Naive thymus-derived CD4-positive, alpha-beta T cell (primary cell): ENCODE results near the gene RAB26. TPM values are rescaled to one million over a fixed set of nuclear protein-coding genes. Genes with fewer than 3 reads are reported as not detected.
"Not testable (repeated sequence)": the region's sequence is repeated elsewhere in the genome, so short reads cannot be mapped to it uniquely, and the experiment has no call there.

Experiments
- ATAC-seq: fragments of 150-1000 bp; cut with Tn5 transposase; 2 replicates; pipeline ENCODE4 v1.10.0; 2021; ENCODE audit warnings: mild to moderate bottlenecking, moderate library complexity
- CTCF ChIA-PET: fragments of 350-600 bp; sonication (Branson Sonifier 250); formaldehyde crosslinking; loops from one replicate; lab custom pipeline; 2021; ENCODE audit warnings: antibody characterized with exemption; lab: Charles Lee
- POLR2A ChIA-PET: fragments of 350-600 bp; sonication (Branson Sonifier 250); formaldehyde crosslinking; loops from one replicate; lab custom pipeline; 2021; ENCODE audit warnings: antibody characterized with exemption, inconsistent platforms; lab: Charles Lee
- DNase-seq, 9 donors: peaks; one replicate each; pipeline versions ENCODE4 v3.0.0 to v3.0.0-alpha.2; 2020 to 2022; ENCODE audit warnings: mixed read lengths in 1 of 9
- H3K27ac ChIP-seq: one replicate; pipeline ENCODE4 v1.7.0; 2013; ENCODE audit warnings: mild to moderate bottlenecking, low read depth, low read length, moderate library complexity
- H3K27me3 ChIP-seq, 2 donors: one replicate each; pipeline ENCODE4 v1.7.0; 2013; ENCODE audit warnings: low read length in 2 of 2, mild to moderate bottlenecking in 2 of 2, moderate library complexity in 2 of 2; ENCODE audit not compliant: control insufficient read depth in 2 of 2, insufficient read depth in 2 of 2
- H3K36me3 ChIP-seq, 3 experiments: 1 replicate in 2 of 3; 2 replicates in 1 of 3; pipeline ENCODE4 v1.7.0; 2013; ENCODE audit warnings: low read length in 3 of 3, mild to moderate bottlenecking in 3 of 3, moderate library complexity in 1 of 3; ENCODE audit not compliant: insufficient read depth in 3 of 3, control insufficient read depth in 2 of 3
- H3K4me1 ChIP-seq, 2 donors: one replicate each; pipeline ENCODE4 v1.7.0; 2013; ENCODE audit warnings: low read length in 2 of 2, mild to moderate bottlenecking in 2 of 2, moderate library complexity in 1 of 2; ENCODE audit not compliant: control insufficient read depth in 2 of 2, insufficient read depth in 2 of 2
- H3K4me3 ChIP-seq: 2 replicates; pipeline ENCODE4 v1.7.0; 2013; ENCODE audit warnings: mild to moderate bottlenecking, low read length
- H3K9me3 ChIP-seq, 3 experiments: 1 replicate in 2 of 3; 2 replicates in 1 of 3; pipeline ENCODE4 v1.7.0; 2013; ENCODE audit warnings: low read length in 3 of 3; ENCODE audit not compliant: control insufficient read depth in 2 of 3
- H3K27ac Mint-ChIP-seq, 9 donors: one replicate each; pipeline ENCODE4 v1.8.0; 2020 to 2022; ENCODE audit warnings: mixed read lengths in 9 of 9, mild to moderate bottlenecking in 8 of 9, moderate library complexity in 5 of 9, inconsistent platforms in 2 of 9
- H3K27me3 Mint-ChIP-seq, 5 donors: one replicate each; pipeline ENCODE4 v1.8.0; 2021 to 2022; ENCODE audit warnings: mixed read lengths in 5 of 5, mild to moderate bottlenecking in 1 of 5
- H3K36me3 Mint-ChIP-seq, 5 donors: one replicate each; pipeline ENCODE4 v1.8.0; 2020 to 2022; ENCODE audit warnings: mixed read lengths in 5 of 5, mild to moderate bottlenecking in 3 of 5, inconsistent platforms in 1 of 5
- H3K4me1 Mint-ChIP-seq, 7 donors: one replicate each; pipeline ENCODE4 v1.8.0; 2020 to 2022; ENCODE audit warnings: mixed read lengths in 7 of 7, mild to moderate bottlenecking in 3 of 7, inconsistent platforms in 1 of 7
- H3K4me3 Mint-ChIP-seq, 10 donors: one replicate each; pipeline ENCODE4 v1.8.0; 2020 to 2022; ENCODE audit warnings: mild to moderate bottlenecking in 10 of 10, mixed read lengths in 10 of 10, moderate library complexity in 6 of 10, inconsistent platforms in 2 of 10
- H3K9me3 Mint-ChIP-seq, 11 donors: one replicate each; pipeline ENCODE4 v1.8.0; 2020 to 2022; ENCODE audit warnings: mixed read lengths in 11 of 11, mild to moderate bottlenecking in 4 of 11, inconsistent platforms in 1 of 11, moderate library complexity in 1 of 11
- intact Hi-C, 2 donors: fragments of 100-400 bp; cut with micrococcal nuclease; formaldehyde crosslinking; loops; one replicate each; pipeline ENCODE4 v1.15.1; 2023
- polyA plus RNA-seq, 2 donors: library from polyadenylated mRNA; unstranded; fragments of 300-500 nt; fragmentation: Illumina TruSeq; gene quantifications; one replicate each; pipeline ENCODE4 v1.2.3, GENCODE V29; 2021
- total RNA-seq, 6 experiments: library from RNA in 5 of 6; stranded (reverse) in 5 of 6; gene quantifications; 1 replicate in 5 of 6; 2 replicates in 1 of 6; pipeline ENCODE4 v1.2.3 and lab custom pipeline; 2021 to 2026

RAB26 gene, protein sequence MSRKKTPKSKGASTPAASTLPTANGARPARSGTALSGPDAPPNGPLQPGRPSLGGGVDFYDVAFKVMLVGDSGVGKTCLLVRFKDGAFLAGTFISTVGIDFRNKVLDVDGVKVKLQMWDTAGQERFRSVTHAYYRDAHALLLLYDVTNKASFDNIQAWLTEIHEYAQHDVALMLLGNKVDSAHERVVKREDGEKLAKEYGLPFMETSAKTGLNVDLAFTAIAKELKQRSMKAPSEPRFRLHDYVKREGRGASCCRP
- total RNA-seq (under 1 TPM in 1 of 5 experiments, not detected in 4; 0.86 TPM), polyA plus RNA-seq (under 1 TPM; 0.29 to 0.66 TPM), total RNA-seq (lab: John Stamatoyannopoulos, UW) (not detected)

DNA sequence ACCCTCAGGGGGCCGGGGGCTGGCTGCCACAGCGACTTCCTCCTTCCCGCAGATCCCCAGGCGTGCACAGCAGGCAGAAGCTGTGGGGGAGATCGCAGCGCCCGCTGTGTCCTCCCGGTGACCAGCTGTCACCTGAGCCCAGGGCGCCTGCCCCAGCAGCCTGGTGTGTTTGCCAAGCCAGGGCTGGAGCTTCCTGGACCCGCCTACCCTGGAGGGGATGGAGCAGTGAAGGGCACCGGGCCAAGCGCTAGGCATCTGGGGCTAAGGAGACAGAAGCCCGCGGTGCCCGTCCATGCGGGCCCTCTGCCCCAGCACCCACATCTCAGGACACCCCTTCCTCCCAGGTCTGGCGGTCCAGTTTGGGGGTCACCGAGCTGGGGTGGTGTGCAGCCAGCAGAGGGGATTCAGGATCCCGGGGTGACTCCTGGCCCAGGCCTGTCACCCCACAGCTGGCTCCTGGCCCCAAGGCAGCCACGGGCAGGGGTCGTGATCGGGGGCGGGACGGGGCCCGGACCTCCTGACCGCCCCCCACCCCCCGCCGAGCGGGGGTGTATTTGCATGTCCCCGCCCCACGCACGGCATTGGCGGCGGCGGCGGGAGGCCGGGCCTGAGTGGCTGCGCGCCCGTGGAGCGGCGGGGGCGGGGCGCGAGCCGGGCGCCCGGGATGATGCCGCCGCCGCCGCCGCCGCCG lies at the start of gene RAB26:
Gene RAB26 (plus strand): TSS at position 645 of the 691 bp plus-strand sequence. CDS start 159 bp downstream, outside the sequence.
- Histone ChIP-seq H3K4me1 (peaks cover 13 to 31% of the 10 kb centered on the region in 2 donors), H3K27ac (peak within 1 kb of the TSS; percentile 20), H3K36me3 (peaks cover 0 to 11% (median 0%) of the 10 kb centered on the region in 3 experiments), H3K9me3 (no peaks in the 10 kb centered on the region), H3K27me3 (no peaks in the 10 kb centered on the region), H3K4me3 (no peak within 1 kb of the TSS)
- ChIA-PET CTCF (no interaction called here), POLR2A (interaction anchor here (0.8 to 2.1 kb wide), 3 partner anchors 67 to 183 kb away, joined by 3 to 11 read pairs (median 3); partner anchors contain the start of genes PGP and RPS2)
- ATAC-seq = peak; percentile 92
- H3K9me3 Mint-ChIP-seq = no peaks in the 10 kb centered on the region
- H3K36me3 Mint-ChIP-seq = peaks cover 0 to 4% (median 0%) of the 10 kb centered on the region in 5 donors
- DNase-seq = peak; percentile 42 to 76 (median 56)
- intact Hi-C loops = loop anchor here in 1 of 2 donors (2.0 kb wide), 1 partner anchor 101 kb away; the partner anchor contains the start of genes NTHL1 and TSC2
- H3K4me1 Mint-ChIP-seq = peaks cover 0 to 16% (median 11%) of the 10 kb centered on the region in 7 donors
- peaks cover 0 to 3% (median 0%) of the 10 kb centered on the region in 5 donors for H3K27me3 Mint-ChIP-seq
- H3K27ac Mint-ChIP-seq = peak within 1 kb of the TSS in 1 of 9 donors; percentile 48
- H3K4me3 Mint-ChIP-seq = peak within 1 kb of the TSS in 8 of 10 donors; percentile 29 to 67 (median 52)

DNA sequence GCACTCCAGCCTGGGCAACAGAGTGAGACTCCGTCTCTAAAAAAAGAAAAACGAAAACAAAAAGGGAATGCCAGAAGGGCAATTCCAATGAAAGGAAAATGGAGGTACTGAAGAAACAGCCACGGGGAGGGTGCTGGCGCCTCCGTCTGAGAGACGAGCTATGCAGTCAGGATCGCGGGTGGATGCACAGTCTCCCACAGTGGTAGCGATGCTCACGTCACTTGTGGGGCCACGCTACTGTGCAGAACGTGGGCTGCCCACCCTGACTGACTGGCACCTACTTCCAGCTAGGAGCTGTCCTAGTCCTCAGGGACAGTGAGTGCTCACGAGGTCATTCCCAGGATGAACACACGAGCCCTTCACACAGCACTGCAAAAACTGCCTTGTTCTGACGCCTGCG lies 46.8 kb upstream of the RAB26 start:
- H3K36me3 Mint-ChIP-seq, H3K27ac ChIP-seq, H3K4me3 ChIP-seq, intact Hi-C loops, H3K27me3 Mint-ChIP-seq, DNase-seq, H3K4me1 Mint-ChIP-seq, CTCF ChIA-PET, H3K4me3 Mint-ChIP-seq, POLR2A ChIA-PET, H3K9me3 Mint-ChIP-seq, H3K27me3 ChIP-seq, H3K4me1 ChIP-seq, H3K9me3 ChIP-seq, ATAC-seq: not testable (repeated sequence)
- peaks cover 0 to 33% (median 0%) of the 10 kb centered on the region in 3 experiments for H3K36me3 ChIP-seq
- peak overlapping the region in 1 of 9 donors; percentile 22 for H3K27ac Mint-ChIP-seq

- Mint-ChIP-seq H3K9me3 (no peaks in the 10 kb centered on the region), H3K36me3 (peaks cover 0 to 5% (median 2%) of the 10 kb centered on the region in 5 donors), H3K4me1 (peaks cover 0 to 3% (median 0%) of the 10 kb centered on the region in 7 donors), H3K27me3 (no peaks in the 10 kb centered on the region), H3K4me3 (no peak overlapping the region), H3K27ac (no peak overlapping the region)
- intact Hi-C loops = no loop called here
- Histone ChIP-seq H3K4me3 (no peak overlapping the region), H3K4me1 (no peaks in the 10 kb centered on the region), H3K27ac (no peak overlapping the region), H3K27me3 (no peaks in the 10 kb centered on the region), H3K36me3 (peaks cover 0 to 33% (median 0%) of the 10 kb centered on the region in 3 experiments), H3K9me3 (no peaks in the 10 kb centered on the region)
- POLR2A ChIA-PET = no interaction called here
- DNase-seq = no peak
- CTCF ChIA-PET = no interaction called here
- ATAC-seq = no peak
These were observed 46.0 kb upstream of the RAB26 start for GRCh38 chr16:2102471-2102870.

- POLR2A ChIA-PET, H3K27ac ChIP-seq, intact Hi-C loops, H3K27me3 Mint-ChIP-seq, DNase-seq, H3K27ac Mint-ChIP-seq, H3K4me3 ChIP-seq, ATAC-seq, H3K4me1 Mint-ChIP-seq, H3K9me3 Mint-ChIP-seq, H3K27me3 ChIP-seq, CTCF ChIA-PET, H3K9me3 ChIP-seq, H3K4me1 ChIP-seq, H3K36me3 Mint-ChIP-seq: not testable (repeated sequence)
- H3K36me3 ChIP-seq = peaks cover 0 to 40% (median 0%) of the 10 kb centered on the region in 3 experiments
- H3K4me3 Mint-ChIP-seq = peak overlapping the region in 1 of 10 donors; percentile 20
These were observed 44.0 kb upstream of the RAB26 start for GRCh38 chr16:2104464-2104863.

- H3K27me3 ChIP-seq, H3K9me3 ChIP-seq, H3K4me1 ChIP-seq, POLR2A ChIA-PET, H3K36me3 Mint-ChIP-seq, DNase-seq, H3K4me1 Mint-ChIP-seq, CTCF ChIA-PET, H3K27ac ChIP-seq, intact Hi-C loops, H3K4me3 Mint-ChIP-seq, H3K4me3 ChIP-seq, H3K9me3 Mint-ChIP-seq, H3K27me3 Mint-ChIP-seq, ATAC-seq: not testable (repeated sequence)
- H3K27ac Mint-ChIP-seq = peak overlapping the region in 1 of 9 donors; percentile 9
- H3K36me3 ChIP-seq = peaks cover 0 to 31% (median 0%) of the 10 kb centered on the region in 3 experiments
These were observed 43.1 kb upstream of the RAB26 start for GRCh38 chr16:2105291-2105690.

DNA sequence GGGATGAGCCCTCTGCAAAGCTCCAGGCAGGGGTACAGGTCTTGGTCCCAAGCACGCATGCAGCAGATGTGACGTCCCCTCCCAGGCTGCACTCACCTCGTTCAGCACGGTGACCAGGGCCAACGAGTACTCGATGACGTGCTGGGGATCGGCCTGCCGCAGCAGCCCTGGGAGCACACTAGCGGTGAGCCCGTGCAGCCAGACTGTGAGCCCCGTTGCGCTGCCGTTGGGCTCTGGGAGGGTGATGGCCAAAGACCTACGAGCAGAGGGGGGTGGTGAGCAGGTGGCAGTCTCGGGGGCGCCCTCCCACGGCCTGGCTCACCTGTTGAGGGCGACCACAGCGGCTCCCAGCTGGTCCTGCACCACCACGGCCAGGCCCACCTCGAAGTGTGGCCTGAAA lies 42.7 kb upstream of the RAB26 start:
- H3K4me1 Mint-ChIP-seq, H3K27ac Mint-ChIP-seq, DNase-seq, POLR2A ChIA-PET, intact Hi-C loops, H3K27ac ChIP-seq, H3K4me3 ChIP-seq, CTCF ChIA-PET, H3K9me3 Mint-ChIP-seq, H3K4me3 Mint-ChIP-seq, ATAC-seq, H3K27me3 Mint-ChIP-seq, H3K4me1 ChIP-seq, H3K36me3 Mint-ChIP-seq, H3K9me3 ChIP-seq, H3K27me3 ChIP-seq: not testable (repeated sequence)
- peaks cover 0 to 31% (median 0%) of the 10 kb centered on the region in 3 experiments for H3K36me3 ChIP-seq
